SK-N-SH treated with all-trans-retinoic acid at 6 μM for 48 hours (cell line): Measurements from ENCODE around the gene KIF6.

Experiments
- BACH2 ChIP-seq: fragments of 250-450 bp; sonication (Bioruptor Pico); IDR thresholded peaks from 2 replicates; pipeline ENCODE4 v1.9.0; 2021; ENCODE audit warnings: mild to moderate bottlenecking, borderline replicate concordance
- ESRRG ChIP-seq: fragments of 250-450 bp; sonication (Bioruptor Pico); IDR thresholded peaks from 2 replicates; pipeline ENCODE4 v1.6.1; 2021; ENCODE audit warnings: mild to moderate bottlenecking
- OSR1 ChIP-seq: fragments of 250-450 bp; sonication (Bioruptor Pico); IDR thresholded peaks from 2 replicates; pipeline ENCODE4 v1.8.0; 2022; ENCODE audit warnings: moderate library complexity, mild to moderate bottlenecking, inconsistent platforms
- TOX ChIP-seq: fragments of 250-450 bp; sonication (Bioruptor Pico); IDR thresholded peaks from 2 replicates; pipeline ENCODE4 v1.8.0; 2021; ENCODE audit warnings: mild to moderate bottlenecking, moderate library complexity, borderline replicate concordance
- TSHZ2 ChIP-seq: fragments of 250-450 bp; sonication (Bioruptor Pico); IDR thresholded peaks from 2 replicates; pipeline ENCODE4 v1.5.0; 2020; ENCODE audit warnings: mild to moderate bottlenecking, moderate library complexity
- ZFP3 ChIP-seq: fragments of 250-450 bp; sonication (Bioruptor Pico); IDR thresholded peaks from 2 replicates; pipeline ENCODE4 v1.5.0; 2020; ENCODE audit warnings: mild to moderate bottlenecking, moderate library complexity
- ZFP30 ChIP-seq: fragments of 450-650 bp; formaldehyde crosslinking; IDR thresholded peaks from 2 replicates; pipeline ENCODE4 v1.5.0; 2022; ENCODE audit warnings: mild to moderate bottlenecking, moderate library complexity

GRCh38 chr6:39282774-39283173, 442.4 kb downstream of the KIF6 start:
- no peak for TF ChIP-seq TOX (CRISPR knock-in tag)
- TF ChIP-seq BACH2 (CRISPR knock-in tag): no peak
- TF ChIP-seq ESRRG: no peak
- no peak for TF ChIP-seq OSR1 (CRISPR knock-in tag)
- no peak for TF ChIP-seq ZFP30
- no peak for TF ChIP-seq ZFP3 (CRISPR knock-in tag)
- no peak for TF ChIP-seq TSHZ2 (CRISPR knock-in tag)
